ENCODE data around the gene TGIF1. TPM values are rescaled to one million over a fixed set of nuclear protein-coding genes. Genes with fewer than 3 reads are reported as not detected.
A peak's percentile ranks its signal among the peaks of the same experiment; 100 is the strongest.

TGIF1 gene
- total RNA-seq, 1 donor from 2014 or later, result 8.1 TPM

DNA sequence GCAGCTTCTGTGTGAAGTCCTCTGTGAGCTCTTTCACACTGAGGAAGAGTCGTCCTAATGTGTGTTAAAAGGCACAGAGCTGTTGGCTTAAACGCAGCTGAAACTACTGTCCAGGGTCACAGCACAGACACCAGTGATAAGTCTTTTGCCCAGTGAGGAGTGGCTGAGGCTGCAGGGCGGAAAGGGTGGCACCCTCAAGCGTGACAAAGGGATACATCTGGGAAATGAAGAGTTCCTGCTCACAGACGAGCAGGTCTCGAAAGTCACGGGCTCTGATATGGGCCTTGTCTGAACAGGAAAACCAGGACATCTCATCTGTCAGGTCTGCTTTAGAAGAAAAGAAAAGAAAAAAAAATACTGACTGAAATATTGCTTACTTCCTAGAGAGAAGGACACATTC lies 36.5 kb downstream of the TGIF1 start:
- TF ChIP-seq, protein P1, sequence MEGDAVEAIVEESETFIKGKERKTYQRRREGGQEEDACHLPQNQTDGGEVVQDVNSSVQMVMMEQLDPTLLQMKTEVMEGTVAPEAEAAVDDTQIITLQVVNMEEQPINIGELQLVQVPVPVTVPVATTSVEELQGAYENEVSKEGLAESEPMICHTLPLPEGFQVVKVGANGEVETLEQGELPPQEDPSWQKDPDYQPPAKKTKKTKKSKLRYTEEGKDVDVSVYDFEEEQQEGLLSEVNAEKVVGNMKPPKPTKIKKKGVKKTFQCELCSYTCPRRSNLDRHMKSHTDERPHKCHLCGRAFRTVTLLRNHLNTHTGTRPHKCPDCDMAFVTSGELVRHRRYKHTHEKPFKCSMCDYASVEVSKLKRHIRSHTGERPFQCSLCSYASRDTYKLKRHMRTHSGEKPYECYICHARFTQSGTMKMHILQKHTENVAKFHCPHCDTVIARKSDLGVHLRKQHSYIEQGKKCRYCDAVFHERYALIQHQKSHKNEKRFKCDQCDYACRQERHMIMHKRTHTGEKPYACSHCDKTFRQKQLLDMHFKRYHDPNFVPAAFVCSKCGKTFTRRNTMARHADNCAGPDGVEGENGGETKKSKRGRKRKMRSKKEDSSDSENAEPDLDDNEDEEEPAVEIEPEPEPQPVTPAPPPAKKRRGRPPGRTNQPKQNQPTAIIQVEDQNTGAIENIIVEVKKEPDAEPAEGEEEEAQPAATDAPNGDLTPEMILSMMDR (IDR thresholded peaks at IDR 0.05; ENCODE audit: borderline replicate concordance), result no peak
- no peaks in the 10 kb centered on the region for H3K36me3 ChIP-seq
- no peak for DNase-seq
- intact Hi-C loops (cut with micrococcal nuclease), result no loop called here
- H3K27me3 ChIP-seq (ENCODE audit: low read depth), result no peaks in the 10 kb centered on the region
- H3K4me1 ChIP-seq, result no peaks in the 10 kb centered on the region
- H3K4me3 ChIP-seq, result no peak overlapping the region
- no peaks in the 10 kb centered on the region for H3K9me3 ChIP-seq (replicated peaks)
- no peak overlapping the region for H3K27ac ChIP-seq (replicated peaks)

DNA sequence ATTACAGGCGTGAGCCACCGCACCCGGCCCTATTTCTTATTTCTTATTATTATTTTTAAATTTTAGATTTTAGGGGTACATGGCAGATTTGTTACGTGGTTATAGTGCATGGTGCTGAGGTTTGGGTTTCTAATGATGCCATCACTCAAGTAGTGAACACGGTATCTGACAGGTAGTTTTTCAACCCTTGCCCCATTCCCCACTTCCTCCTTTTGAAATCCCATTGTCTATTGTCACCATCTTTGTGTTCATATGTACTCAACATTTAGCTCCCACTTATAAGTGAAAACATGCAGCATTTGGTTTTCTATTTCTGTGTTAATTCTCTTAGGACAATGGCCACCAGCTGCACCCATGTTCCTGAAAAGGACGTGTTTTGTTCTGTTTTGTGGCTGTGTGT lies 39.5 kb downstream of the TGIF1 start:
- intact Hi-C loops (cut with micrococcal nuclease), result no loop called here
- H3K4me1 ChIP-seq, result no peaks in the 10 kb centered on the region

DNA sequence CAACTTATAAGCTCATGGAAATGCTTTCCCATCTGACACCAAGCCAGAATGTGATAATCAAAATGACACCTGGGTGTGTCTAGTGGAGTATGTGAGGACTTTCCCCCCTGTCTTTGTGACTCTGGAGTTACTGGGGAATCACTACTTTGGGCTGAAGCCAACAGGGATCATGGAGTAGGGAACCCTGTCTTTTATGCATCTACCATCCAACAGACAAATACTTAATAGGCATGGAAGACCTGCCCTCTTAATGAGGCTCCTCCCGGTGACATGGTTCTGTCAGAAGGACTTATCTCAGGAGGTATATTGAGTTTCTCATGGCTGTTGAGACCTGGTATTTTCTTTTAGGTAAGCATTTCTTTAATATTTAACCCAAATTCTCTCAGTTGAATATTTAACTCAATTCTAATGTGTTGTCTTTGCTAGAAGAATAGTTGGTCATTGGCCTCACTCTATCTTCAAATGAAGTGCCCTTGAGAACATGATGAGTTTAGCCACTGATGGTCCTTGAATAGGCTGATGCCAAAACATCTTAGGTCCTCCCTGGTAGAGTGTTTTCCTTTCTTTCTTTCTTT lies 42.1 kb downstream of the TGIF1 start:
- H3K36me3 ChIP-seq, result no peaks in the 10 kb centered on the region
- H3K4me1 ChIP-seq, result no peaks in the 10 kb centered on the region
- H3K27me3 ChIP-seq (ENCODE audit: low read depth), result no peaks in the 10 kb centered on the region
- H3K27ac ChIP-seq (replicated peaks), result no peak overlapping the region
- intact Hi-C loops (cut with micrococcal nuclease), result no loop called here
- DNase-seq, result no peak
- no peaks in the 10 kb centered on the region for H3K9me3 ChIP-seq (replicated peaks)
- TF ChIP-seq, protein P1 (IDR thresholded peaks at IDR 0.05; ENCODE audit: borderline replicate concordance), result no peak
- no peak overlapping the region for H3K4me3 ChIP-seq

More for the DNA sequence above, 39.5 kb downstream of the TGIF1 start:
- no peak for DNase-seq
- TF ChIP-seq, protein P1 (IDR thresholded peaks at IDR 0.05; ENCODE audit: borderline replicate concordance), result no peak
- H3K4me3 ChIP-seq, result no peak overlapping the region
- no peaks in the 10 kb centered on the region for H3K36me3 ChIP-seq
- H3K27me3 ChIP-seq (ENCODE audit: low read depth), result no peaks in the 10 kb centered on the region
- H3K27ac ChIP-seq (replicated peaks), result no peak overlapping the region
- no peaks in the 10 kb centered on the region for H3K9me3 ChIP-seq (replicated peaks)

DNA sequence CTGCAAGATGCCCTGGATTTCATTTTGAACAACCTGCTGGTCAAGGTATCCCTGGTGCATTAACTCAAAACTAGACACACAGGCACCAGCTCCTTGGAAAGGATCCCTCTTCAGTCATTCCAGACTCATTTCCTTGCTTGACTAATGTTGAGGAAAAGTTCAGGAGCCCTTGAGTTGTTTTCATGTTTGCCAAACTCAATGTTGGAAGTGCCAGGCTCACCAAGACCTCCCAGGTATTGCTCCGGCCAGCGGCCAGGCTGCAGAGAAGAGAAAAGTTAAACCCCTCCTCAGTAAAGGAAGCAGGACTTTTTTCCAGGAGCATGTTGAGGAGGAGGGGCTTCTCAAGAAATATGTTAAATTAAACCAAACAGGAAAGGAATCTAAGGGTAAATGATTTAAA lies 42.7 kb downstream of the TGIF1 start:
- Histone ChIP-seq H3K36me3 (no peaks in the 10 kb centered on the region), H3K9me3 (replicated peaks) (no peaks in the 10 kb centered on the region), H3K4me3 (no peak overlapping the region), H3K4me1 (no peaks in the 10 kb centered on the region), H3K27ac (replicated peaks) (no peak overlapping the region), H3K27me3 (ENCODE audit: low read depth) (no peaks in the 10 kb centered on the region)
- no peak for DNase-seq
- intact Hi-C loops (cut with micrococcal nuclease), result no loop called here
- TF ChIP-seq, protein P1 (IDR thresholded peaks at IDR 0.05; ENCODE audit: borderline replicate concordance), result no peak

DNA sequence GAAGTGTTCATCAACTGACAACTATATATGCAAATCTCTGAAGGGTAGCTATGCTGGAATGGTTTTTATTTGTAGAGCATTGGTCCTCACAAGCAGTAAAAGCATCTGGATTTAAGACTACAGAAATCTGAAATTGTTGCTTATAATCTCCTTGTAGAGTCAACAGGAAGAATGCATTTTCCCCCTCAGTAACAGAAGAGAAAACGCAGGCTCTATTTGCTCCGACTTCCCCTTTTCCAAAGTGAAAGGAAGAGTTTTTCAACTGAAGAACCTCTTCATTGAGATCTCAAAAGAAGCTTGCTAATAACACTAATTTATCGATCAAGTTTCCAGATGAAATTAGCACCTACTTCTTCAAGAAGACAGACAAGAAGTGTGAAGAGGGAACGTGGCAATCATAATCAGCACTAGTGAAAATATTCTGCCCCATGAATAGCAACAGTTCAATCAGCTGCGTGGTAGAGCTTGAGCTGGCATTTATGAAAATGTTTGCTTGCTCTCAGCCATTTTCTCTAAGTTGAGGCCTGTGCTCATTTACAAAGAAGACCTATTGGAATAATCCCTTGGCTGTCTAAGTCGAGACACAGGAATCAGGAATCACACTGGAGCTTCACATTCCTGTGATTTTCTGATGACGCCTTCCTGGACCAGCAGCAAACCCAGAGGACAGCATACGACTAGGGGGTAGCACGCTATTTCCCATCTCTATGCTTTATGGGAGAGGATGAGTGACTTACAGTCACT lies 43.7 kb downstream of the TGIF1 start:
- no peak for DNase-seq
- H3K4me1 ChIP-seq, result peaks cover under 1% of the 10 kb centered on the region
- TF ChIP-seq, protein P1 (IDR thresholded peaks at IDR 0.05; ENCODE audit: borderline replicate concordance), result no peak
- no peaks in the 10 kb centered on the region for H3K9me3 ChIP-seq (replicated peaks)
- H3K36me3 ChIP-seq, result no peaks in the 10 kb centered on the region
- intact Hi-C loops (cut with micrococcal nuclease), result no loop called here
- peaks cover 6% of the 10 kb centered on the region for H3K27me3 ChIP-seq (ENCODE audit: low read depth)
- H3K27ac ChIP-seq (replicated peaks), result peak overlapping the region; percentile 12
- H3K4me3 ChIP-seq, result no peak overlapping the region

All from left ventricle myocardium inferior (tissue), 1 donor.